Activated CD8-positive, alpha-beta memory T cell treated with anti-CD3 and anti-CD28 coated beads for 1 hour (primary cell): Measurements from ENCODE around the gene PTPN11.
"Not testable (repeated sequence)": the region's sequence is repeated elsewhere in the genome, so short reads cannot be mapped to it uniquely, and the experiment has no call there.

Source experiments
- DNase-seq, 2 donors: peaks; one replicate each; pipeline ENCODE4 v3.0.0-alpha.2; 2020; ENCODE audit warnings: low read depth in 1 of 2; ENCODE audit errors: extremely low read depth in 1 of 2

The PTPN11 gene

DNA sequence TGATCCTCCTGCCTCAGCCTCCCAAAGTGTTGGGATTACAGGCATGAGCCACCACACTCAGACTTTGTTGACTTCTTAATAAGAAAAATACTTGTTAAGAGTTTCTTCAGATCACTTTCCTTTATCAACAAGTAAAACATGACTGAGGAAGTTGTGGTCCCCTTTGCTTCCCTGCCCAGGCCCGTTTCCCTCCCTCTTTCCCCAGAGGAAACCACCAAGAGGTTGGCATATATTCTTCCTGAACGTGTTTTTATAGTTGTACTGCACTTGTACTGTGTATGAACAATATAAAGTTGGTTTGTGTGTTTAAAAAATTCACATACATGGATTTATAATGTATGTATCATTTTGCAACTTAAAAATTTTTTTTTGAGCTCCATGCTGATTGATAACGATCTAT, 28.4 kb downstream of the PTPN11 start:
- DNase-seq = no peak

- DNase-seq = not testable (repeated sequence)
Measured at GRCh38 chr12:112448165-112448564, 29.4 kb downstream of the PTPN11 start.

DNA sequence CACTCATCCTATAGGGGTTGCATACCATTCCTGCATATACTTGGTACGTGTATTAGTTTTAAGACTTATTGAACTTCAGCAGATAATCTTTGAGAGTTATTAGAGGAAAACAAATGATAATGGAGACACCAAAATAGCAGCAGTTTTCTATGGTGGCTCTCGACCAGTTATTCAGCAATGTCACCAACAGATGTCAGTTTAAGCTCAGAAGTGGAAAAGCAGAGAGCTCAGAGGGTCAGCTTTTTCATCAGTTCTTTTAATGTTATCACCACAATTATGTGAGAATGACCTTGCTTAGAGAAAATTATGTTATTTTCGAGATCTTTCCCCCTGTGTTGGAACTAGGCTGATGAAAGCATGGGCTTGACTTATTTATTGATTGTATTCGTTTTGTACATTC, 32.0 kb downstream of the PTPN11 start:
- DNase-seq = no peak

DNA sequence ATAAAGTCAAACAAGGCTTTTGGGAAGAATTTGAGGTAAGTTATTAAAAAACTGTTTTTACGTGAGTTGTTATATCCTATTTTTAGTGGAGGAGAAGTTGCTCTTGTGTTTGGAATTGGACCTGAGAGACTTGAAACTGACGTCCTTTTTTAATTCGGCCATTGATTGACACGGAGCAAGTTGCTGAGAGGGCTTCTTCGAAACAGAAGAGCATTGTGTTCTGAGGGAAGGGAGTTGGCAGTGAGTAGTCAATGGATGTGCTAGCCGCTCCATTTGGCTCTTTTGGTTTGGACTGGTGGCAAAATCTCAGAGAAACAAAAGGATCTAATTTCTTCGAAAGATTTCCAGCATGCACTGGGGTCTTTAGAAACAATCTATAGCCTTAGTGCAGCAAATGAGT, 37.3 kb downstream of the PTPN11 start:
- DNase-seq = no peak

DNA sequence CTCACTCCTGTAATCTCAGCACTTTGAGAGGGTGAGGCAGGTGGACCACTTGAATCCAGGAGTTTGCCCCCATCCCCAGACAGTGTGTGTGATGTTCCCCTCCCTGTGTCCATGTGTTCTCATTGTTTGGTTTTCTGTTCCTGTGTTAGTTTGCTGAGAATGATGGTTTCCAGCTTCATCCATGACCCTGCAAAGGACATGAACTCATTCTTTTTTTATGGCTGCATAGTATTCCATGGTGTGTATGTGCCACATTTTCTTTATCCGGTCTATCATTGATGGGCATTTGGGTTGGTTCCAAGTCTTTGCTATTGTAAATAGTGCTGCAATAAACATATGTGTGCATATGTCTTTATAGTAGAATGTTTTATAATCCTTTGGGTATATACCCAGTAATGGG, 38.4 kb downstream of the PTPN11 start:
- DNase-seq = not testable (repeated sequence)

- DNase-seq = no peak
Measured at GRCh38 chr12:112458330-112458729, 39.6 kb downstream of the PTPN11 start.

- DNase-seq = no peak
Measured at GRCh38 chr12:112458751-112459150, 40.0 kb downstream of the PTPN11 start.

- DNase-seq = no peak
Measured at GRCh38 chr12:112463478-112463877, 44.7 kb downstream of the PTPN11 start.

DNA sequence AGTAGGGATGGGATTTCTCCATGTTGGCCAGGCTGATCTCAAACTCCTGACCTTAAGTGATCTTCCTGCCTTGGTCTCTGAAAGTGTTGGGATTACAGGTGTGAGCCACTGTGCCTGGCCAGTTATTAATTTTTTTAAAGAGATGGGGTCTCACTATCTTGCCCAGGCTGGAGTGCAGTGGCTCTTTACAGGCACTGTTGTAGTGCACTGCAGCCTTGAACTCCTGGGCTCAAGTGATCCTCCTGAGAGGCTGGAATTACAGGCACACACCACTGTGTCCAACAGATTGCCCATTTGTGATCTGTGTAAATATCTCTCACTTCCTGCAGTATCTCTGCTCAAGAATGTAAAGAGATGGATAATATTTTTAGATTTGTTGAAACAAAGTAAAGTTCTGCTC, 45.9 kb downstream of the PTPN11 start:
- DNase-seq = no peak

DNA sequence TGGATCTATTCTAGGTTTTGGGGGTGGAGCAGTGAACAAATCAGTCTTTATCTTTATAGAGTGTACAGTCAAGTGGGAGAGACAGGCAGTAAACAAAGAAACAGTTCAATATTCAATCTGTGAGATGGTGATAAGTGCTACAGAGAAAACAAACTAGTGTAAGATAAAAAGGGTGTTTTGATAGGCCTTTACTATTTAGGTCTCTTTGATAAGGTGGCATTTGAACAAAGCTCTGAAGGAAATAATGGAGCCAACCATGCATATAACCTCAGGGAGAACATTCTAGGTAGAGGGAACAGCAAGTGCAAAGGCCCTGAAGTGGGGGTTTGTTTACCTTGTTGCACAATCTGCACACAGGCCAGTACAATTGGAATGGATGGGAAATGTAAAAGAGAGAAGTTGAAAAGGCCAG, 47.3 kb downstream of the PTPN11 start:
- DNase-seq = no peak

- no peak for DNase-seq
Measured at GRCh38 chr12:112466835-112467234, 48.1 kb downstream of the PTPN11 start.

- DNase-seq = no peak
Measured at GRCh38 chr12:112468046-112468445, 49.3 kb downstream of the PTPN11 start.

- no peak for DNase-seq
Measured at GRCh38 chr12:112473056-112473455, 54.3 kb downstream of the PTPN11 start.

GRCh38 chr12:112479413-112479812, 60.7 kb downstream of the PTPN11 start:
- DNase-seq = no peak

DNA sequence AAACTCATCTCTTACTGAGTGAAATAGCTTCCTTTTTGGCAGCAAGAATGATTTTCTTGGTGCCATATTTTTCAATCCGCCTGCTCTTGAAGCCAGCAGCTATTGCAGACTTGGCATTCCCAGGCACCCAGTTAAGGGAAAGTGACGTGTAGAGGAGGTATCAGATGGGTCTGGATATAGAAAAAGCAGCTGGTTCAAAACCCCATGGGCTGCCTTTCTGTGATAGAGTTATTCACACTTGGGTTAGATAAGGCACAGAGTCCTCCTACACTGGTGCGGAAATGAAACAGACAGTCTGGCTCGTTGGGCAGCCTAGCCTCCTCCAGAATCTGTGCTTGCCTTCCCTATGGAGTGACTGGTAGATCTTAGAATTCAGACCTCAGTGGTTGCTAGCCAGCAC, 62.2 kb downstream of the PTPN11 start:
- no peak for DNase-seq

DNA sequence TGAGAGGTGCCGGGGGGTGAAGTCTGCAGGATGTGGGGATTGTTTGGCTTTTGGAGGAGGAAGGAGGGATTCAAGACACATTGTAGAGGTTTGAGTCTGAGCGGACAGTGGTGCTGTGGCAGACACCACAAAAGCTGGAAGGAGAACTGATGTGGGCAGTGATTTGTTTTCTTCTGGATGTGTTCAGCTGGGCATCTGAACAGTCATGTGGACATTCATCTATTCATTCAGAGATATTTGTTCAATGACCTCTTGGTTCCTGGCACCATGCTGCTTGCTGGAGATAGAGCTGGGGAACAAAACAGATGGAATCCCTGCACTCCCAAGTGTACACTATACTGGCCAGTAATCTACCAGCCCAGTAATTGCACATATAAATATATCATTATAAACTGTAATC, 64.0 kb downstream of the PTPN11 start:
- no peak for DNase-seq

DNA sequence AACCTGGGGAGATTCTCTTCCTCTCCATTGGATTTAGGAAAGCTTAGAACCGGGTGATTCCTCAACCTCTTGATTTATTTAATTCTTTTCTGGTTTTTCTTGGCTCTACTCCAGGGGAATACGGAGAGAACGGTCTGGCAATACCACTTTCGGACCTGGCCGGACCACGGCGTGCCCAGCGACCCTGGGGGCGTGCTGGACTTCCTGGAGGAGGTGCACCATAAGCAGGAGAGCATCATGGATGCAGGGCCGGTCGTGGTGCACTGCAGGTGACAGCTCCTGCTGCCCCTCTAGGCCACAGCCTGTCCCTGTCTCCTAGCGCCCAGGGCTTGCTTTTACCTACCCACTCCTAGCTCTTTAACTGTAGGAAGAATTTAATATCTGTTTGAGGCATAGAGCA, 67.6 kb downstream of the PTPN11 start:
- DNase-seq = no peak

DNA sequence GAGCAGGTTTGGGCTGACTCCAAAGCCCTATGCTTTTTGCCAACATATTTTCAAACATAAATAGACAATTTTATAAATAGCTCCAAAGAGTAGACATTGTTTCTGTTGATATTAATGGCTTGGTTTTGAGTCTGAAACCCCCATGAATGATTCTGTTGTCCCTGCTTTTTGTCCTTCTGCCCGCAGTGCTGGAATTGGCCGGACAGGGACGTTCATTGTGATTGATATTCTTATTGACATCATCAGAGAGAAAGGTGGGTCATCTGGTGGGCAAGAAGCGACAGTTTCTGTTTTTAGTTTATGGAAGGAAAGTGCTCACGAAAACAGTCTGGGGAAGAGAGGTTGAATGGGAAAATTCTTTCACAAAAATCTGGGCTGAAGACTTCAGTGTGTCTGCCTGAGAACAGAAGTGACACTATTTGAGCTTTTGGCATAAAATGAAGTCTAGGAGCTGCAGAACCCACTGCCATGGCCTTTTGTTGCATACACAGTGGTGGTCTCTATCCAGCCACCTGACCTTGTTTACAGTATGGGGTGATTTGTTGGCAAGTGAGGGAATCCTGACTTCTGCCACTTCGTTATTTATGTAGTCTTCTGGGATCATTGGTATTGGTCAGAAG, 69.6 kb downstream of the PTPN11 start:
- DNase-seq = no peak

- DNase-seq = no peak
Measured at GRCh38 chr12:112489456-112489855, 70.7 kb downstream of the PTPN11 start.

GRCh38 chr12:112496496-112496895, 77.7 kb downstream of the PTPN11 start:
- DNase-seq = no peak

- no peak for DNase-seq
Measured at GRCh38 chr12:112498580-112498979, 79.8 kb downstream of the PTPN11 start.

DNA sequence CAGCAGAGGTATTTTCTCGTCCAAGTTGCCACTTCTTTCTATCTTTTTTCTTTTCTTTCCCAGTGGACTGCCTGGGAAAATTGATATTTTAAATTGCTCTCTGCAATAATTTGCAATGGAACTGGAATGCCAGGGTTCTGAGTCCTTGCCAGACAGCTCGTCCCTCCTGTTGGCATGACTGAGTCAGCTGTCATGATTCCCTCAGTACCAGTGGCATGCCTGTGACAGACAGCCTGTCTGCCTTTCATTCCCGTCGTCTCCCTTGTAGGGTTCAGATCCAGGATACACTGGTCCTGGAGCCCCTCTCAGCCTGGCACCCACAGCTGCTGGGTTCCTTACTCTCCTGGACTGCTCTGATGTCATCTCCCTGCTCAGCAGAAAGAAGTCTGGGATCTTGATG, 84.8 kb downstream of the PTPN11 start:
- no peak for DNase-seq

- DNase-seq = no peak
Measured at GRCh38 chr12:112506513-112507166, 87.9 kb downstream of the PTPN11 start.
